Breast epithelium (tissue), 4 donors: Measurements from ENCODE around the gene C12orf42. TPM values are rescaled to one million over a fixed set of nuclear protein-coding genes. Genes with fewer than 3 reads are reported as not detected.

Experiments
- DNase-seq, 2 donors: peaks; one replicate each; pipeline ENCODE4 v3.0.0-alpha.2; 2019; ENCODE audit warnings: low spot score in 2 of 2
- H3K27ac ChIP-seq, 2 donors: fragments of 200-600 bp; sonication (generic) in 1 of 2; one replicate each; pipeline ENCODE4 v1.5.1; 2016 to 2019; ENCODE audit warnings: mild to moderate bottlenecking in 1 of 2
- H3K27me3 ChIP-seq, 2 donors: fragments of 200-600 bp; sonication (generic) in 1 of 2; one replicate each; pipeline versions ENCODE4 v1.5.1 to v1.6.0; 2017 to 2019; ENCODE audit warnings: control low read depth in 1 of 2, mild to moderate bottlenecking in 1 of 2
- H3K36me3 ChIP-seq: fragments of 200-600 bp; one replicate; pipeline ENCODE4 v1.5.1; 2019
- H3K4me1 ChIP-seq, 2 donors: fragments of 200-600 bp; sonication (generic); one replicate each; pipeline ENCODE4 v1.5.1; 2016 to 2019; ENCODE audit warnings: control low read depth in 1 of 2
- H3K4me3 ChIP-seq, 3 donors: fragments of 200-600 bp; sonication (generic); 1 replicate in 2 of 3; 2 replicates in 1 of 3; pipeline ENCODE4 v1.5.1; 2016 to 2019; ENCODE audit warnings: mild to moderate bottlenecking in 3 of 3, moderate library complexity in 2 of 3
- H3K9me3 ChIP-seq, 2 donors: fragments of 200-600 bp; sonication (generic) in 1 of 2; one replicate each; pipeline ENCODE4 v1.5.1; 2016 to 2019; ENCODE audit warnings: control low read depth in 1 of 2
- CTCF ChIP-seq, 3 donors: fragments of 450-650 bp; IDR thresholded peaks; one replicate each; pipeline ENCODE4 v1.5.1; 2016 to 2017; ENCODE audit warnings: antibody characterized with exemption in 3 of 3, mild to moderate bottlenecking in 3 of 3, moderate library complexity in 3 of 3
- POLR2A ChIP-seq: fragments of 450-650 bp; IDR thresholded peaks from one replicate; pipeline ENCODE4 v1.6.1; 2016; ENCODE audit warnings: antibody characterized with exemption, mild to moderate bottlenecking, moderate library complexity
- POLR2AphosphoS5 ChIP-seq, 3 donors: sonication (generic); formaldehyde crosslinking; IDR thresholded peaks; one replicate each; pipeline ENCODE4 v1.6.1; 2017; ENCODE audit warnings: antibody characterized with exemption in 3 of 3
- intact Hi-C: fragments of 100-400 bp; cut with DNase I; formaldehyde crosslinking; loops from one replicate; pipeline ENCODE4 v1.15.1; 2023; ENCODE audit warnings: low total_unique reads
- total RNA-seq, 3 donors: library from RNA; depleted of rRNA; stranded (reverse); fragments of >200 nt; gene quantifications; one replicate each; pipeline ENCODE4 v1.1.0, GENCODE V29; 2016

Gene C12orf42
- total RNA-seq, 3 donors from 2014 or later, result 1.6 TPM; not detected in 2

GRCh38 chr12:103505371-103506236, 9.8 kb upstream of the C12orf42 start:
- no peak overlapping the region for H3K27ac ChIP-seq
- no peak overlapping the region for H3K4me3 ChIP-seq
- DNase-seq, result no peak
- no peaks in the 10 kb centered on the region for H3K4me1 ChIP-seq
- H3K27me3 ChIP-seq, result no peaks in the 10 kb centered on the region
- H3K36me3 ChIP-seq, result no peaks in the 10 kb centered on the region
- TF ChIP-seq POLR2AphosphoS5 (IDR thresholded peaks at IDR 0.05) (no peak), POLR2A (no peak), CTCF (IDR thresholded peaks at IDR 0.05) (no peak)
- intact Hi-C loops, result no loop called here
- no peaks in the 10 kb centered on the region for H3K9me3 ChIP-seq

GRCh38 chr12:103504606-103505005, 8.8 kb upstream of the C12orf42 start:
- intact Hi-C loops, result no loop called here
- no peak overlapping the region for H3K27ac ChIP-seq
- no peak for TF ChIP-seq POLR2A
- no peak for TF ChIP-seq CTCF (IDR thresholded peaks at IDR 0.05)
- TF ChIP-seq POLR2AphosphoS5 (IDR thresholded peaks at IDR 0.05), result no peak
- H3K9me3 ChIP-seq, result no peaks in the 10 kb centered on the region
- no peak overlapping the region for H3K4me3 ChIP-seq
- no peaks in the 10 kb centered on the region for H3K4me1 ChIP-seq
- no peaks in the 10 kb centered on the region for H3K27me3 ChIP-seq
- no peaks in the 10 kb centered on the region for H3K36me3 ChIP-seq
- DNase-seq, result no peak

GRCh38 chr12:103503546-103504480, 8.0 kb upstream of the C12orf42 start:
- intact Hi-C loops, result no loop called here

GRCh38 chr12:103501447-103501846, 5.7 kb upstream of the C12orf42 start:
- intact Hi-C loops, result no loop called here
- no peaks in the 10 kb centered on the region for H3K4me1 ChIP-seq
- no peak overlapping the region for H3K27ac ChIP-seq
- TF ChIP-seq CTCF (IDR thresholded peaks at IDR 0.05), result no peak
- no peak for TF ChIP-seq POLR2A
- TF ChIP-seq POLR2AphosphoS5 (IDR thresholded peaks at IDR 0.05), result no peak
- H3K27me3 ChIP-seq, result no peaks in the 10 kb centered on the region
- no peaks in the 10 kb centered on the region for H3K9me3 ChIP-seq
- no peaks in the 10 kb centered on the region for H3K36me3 ChIP-seq
- no peak overlapping the region for H3K4me3 ChIP-seq
- no peak for DNase-seq

More at GRCh38 chr12:103503546-103504480, 8.0 kb upstream of the C12orf42 start:
- no peak for DNase-seq
- Histone ChIP-seq H3K9me3 (no peaks in the 10 kb centered on the region), H3K36me3 (no peaks in the 10 kb centered on the region), H3K4me3 (no peak overlapping the region), H3K27me3 (no peaks in the 10 kb centered on the region), H3K27ac (no peak overlapping the region), H3K4me1 (no peaks in the 10 kb centered on the region)
- TF ChIP-seq CTCF (IDR thresholded peaks at IDR 0.05) (peak in 1 of 3 donors; percentile 21), POLR2A (no peak), POLR2AphosphoS5 (IDR thresholded peaks at IDR 0.05) (no peak)
